SK-N-DZ (cell line): ENCODE measurements around the gene GALC. TPM values are rescaled to one million over a fixed set of nuclear protein-coding genes. Genes with fewer than 3 reads are reported as not detected.

Source experiments
- DNase-seq: peaks from one replicate; pipeline ENCODE4 v3.0.0-alpha.2; 2015; ENCODE audit warnings: low spot score
- polyA plus RNA-seq, 2 experiments: library from polyadenylated mRNA; depleted of rRNA; stranded (reverse); fragments of >200 nt; gene quantifications; 2 replicates each; pipeline ENCODE4 v1.2.3, GENCODE V29; 2014

GALC gene
- polyA plus RNA-seq (2014; cell fraction: cytosol; rRNA removed), result 4.4 and 6.1 TPM in 2 replicates
- polyA plus RNA-seq (2014; cell fraction: nucleus; rRNA removed), result 3.2 and 8.3 TPM in 2 replicates

GRCh38 chr14:87992718-87993628 lies at the start of gene GALC:
TSS of gene GALC (minus strand) at chr14:87993182. CDS start at chr14:87993164, 18 bp downstream.
- DNase-seq, result peak; percentile 63

- no peak for DNase-seq
Observed at GRCh38 chr14:88040146-88040545, 47.2 kb upstream of the GALC start.

GRCh38 chr14:88039197-88039596 lies 46.2 kb upstream of the GALC start:
- no peak for DNase-seq

- no peak for DNase-seq
Observed at GRCh38 chr14:88037325-88037724, 44.3 kb upstream of the GALC start.

GRCh38 chr14:88036422-88036821 lies 43.4 kb upstream of the GALC start:
- DNase-seq, result no peak

- DNase-seq, result no peak
Observed at GRCh38 chr14:88034076-88034475, 41.1 kb upstream of the GALC start.

- DNase-seq, result no peak
Observed at GRCh38 chr14:88032373-88032772, 39.4 kb upstream of the GALC start.

- no peak for DNase-seq
Observed at GRCh38 chr14:88030892-88031291, 37.9 kb upstream of the GALC start.

GRCh38 chr14:88030079-88030478 lies 37.1 kb upstream of the GALC start:
- no peak for DNase-seq

- peak; percentile 6 for DNase-seq
Observed at GRCh38 chr14:88029500-88029899, 36.5 kb upstream of the GALC start.

GRCh38 chr14:88026890-88027289 lies 33.9 kb upstream of the GALC start:
- no peak for DNase-seq

- DNase-seq, result no peak
Observed at GRCh38 chr14:88025313-88025712, 32.3 kb upstream of the GALC start.

- peak; percentile 80 for DNase-seq
Observed at GRCh38 chr14:88024252-88025086, 31.5 kb upstream of the GALC start.

GRCh38 chr14:88023658-88024187 lies 30.7 kb upstream of the GALC start:
- no peak for DNase-seq

GRCh38 chr14:88017535-88017934 lies 24.6 kb upstream of the GALC start:
- DNase-seq, result no peak

- DNase-seq, result no peak
Observed at GRCh38 chr14:88016768-88017167, 23.8 kb upstream of the GALC start.

- peak; percentile 71 for DNase-seq
Observed at GRCh38 chr14:88013750-88014349, 20.9 kb upstream of the GALC start.

GRCh38 chr14:88012495-88012894 lies 19.5 kb upstream of the GALC start:
- no peak for DNase-seq

- DNase-seq, result no peak
Observed at GRCh38 chr14:88010331-88010730, 17.3 kb upstream of the GALC start.

- DNase-seq, result no peak
Observed at GRCh38 chr14:88009486-88009885, 16.5 kb upstream of the GALC start.

- DNase-seq, result no peak
Observed at GRCh38 chr14:88008039-88008742, 15.2 kb upstream of the GALC start.
